Upper lobe of right lung (tissue), 1 donor: ENCODE data around the gene TRAM2. TPM values are rescaled to one million over a fixed set of nuclear protein-coding genes. Genes with fewer than 3 reads are reported as not detected.
A peak's percentile ranks its signal among the peaks of the same experiment; 100 is the strongest.

ENCODE experiments used
- ATAC-seq: fragments of 200-7000 bp; cut with Tn5 transposase; one replicate; pipeline ENCODE4 v1.9.1; 2020; ENCODE audit warnings: mild to moderate bottlenecking, moderate library complexity
- DNase-seq: peaks from one replicate; pipeline ENCODE4 v3.0.0-alpha.2; 2020
- H3K27ac ChIP-seq: fragments of 200-600 bp; one replicate; pipeline ENCODE4 v1.8.0; 2022
- H3K27me3 ChIP-seq: fragments of 200-600 bp; one replicate; pipeline ENCODE4 v1.8.0; 2022; ENCODE audit warnings: mild to moderate bottlenecking
- H3K36me3 ChIP-seq: fragments of 200-600 bp; one replicate; pipeline ENCODE4 v1.8.0; 2022
- H3K4me1 ChIP-seq: fragments of 200-600 bp; one replicate; pipeline ENCODE4 v1.8.0; 2022
- H3K4me3 ChIP-seq: fragments of 200-600 bp; one replicate; pipeline ENCODE4 v1.8.0; 2022; ENCODE audit warnings: mild to moderate bottlenecking
- H3K9me3 ChIP-seq: fragments of 200-600 bp; one replicate; pipeline ENCODE4 v1.8.0; 2022
- CTCF ChIP-seq: fragments of 200-600 bp; IDR thresholded peaks from one replicate; pipeline ENCODE4 v1.8.0; 2022; ENCODE audit warnings: antibody characterized with exemption
- intact Hi-C: fragments of 100-400 bp; cut with DNase I; formaldehyde crosslinking; loops from one replicate; pipeline ENCODE4 v1.11.0; 2022
- total RNA-seq: library from RNA; stranded (reverse); fragmentation: NEBNext Ultra II Directional; extraction: Animal tissue kit (Norgen Biotek cat#: 25700); gene quantifications from one replicate; pipeline ENCODE4 v1.2.1, GENCODE V29; 2021
- donor health status: DM: no; HTN: yes; CAD: no; lungs with severe emphysema.

Gene TRAM2
- total RNA-seq, 1 donor from 2014 or later: 24.2 TPM

GRCh38 chr6:52512199-52512598, 64.7 kb downstream of the TRAM2 start:
- Histone ChIP-seq H3K27ac (peak overlapping the region; percentile 75), H3K9me3 (no peaks in the 10 kb centered on the region), H3K4me1 (peaks cover 47% of the 10 kb centered on the region), H3K36me3 (peaks cover 42% of the 10 kb centered on the region), H3K4me3 (no peak overlapping the region), H3K27me3 (no peaks in the 10 kb centered on the region)
- DNase-seq: no peak
- intact Hi-C loops: loop anchor here (10.0 kb wide), 1 partner anchor 53 kb away; no protein-coding TSS in a partner anchor
- ATAC-seq: peak; percentile 69
- TF ChIP-seq CTCF: no peak

DNA sequence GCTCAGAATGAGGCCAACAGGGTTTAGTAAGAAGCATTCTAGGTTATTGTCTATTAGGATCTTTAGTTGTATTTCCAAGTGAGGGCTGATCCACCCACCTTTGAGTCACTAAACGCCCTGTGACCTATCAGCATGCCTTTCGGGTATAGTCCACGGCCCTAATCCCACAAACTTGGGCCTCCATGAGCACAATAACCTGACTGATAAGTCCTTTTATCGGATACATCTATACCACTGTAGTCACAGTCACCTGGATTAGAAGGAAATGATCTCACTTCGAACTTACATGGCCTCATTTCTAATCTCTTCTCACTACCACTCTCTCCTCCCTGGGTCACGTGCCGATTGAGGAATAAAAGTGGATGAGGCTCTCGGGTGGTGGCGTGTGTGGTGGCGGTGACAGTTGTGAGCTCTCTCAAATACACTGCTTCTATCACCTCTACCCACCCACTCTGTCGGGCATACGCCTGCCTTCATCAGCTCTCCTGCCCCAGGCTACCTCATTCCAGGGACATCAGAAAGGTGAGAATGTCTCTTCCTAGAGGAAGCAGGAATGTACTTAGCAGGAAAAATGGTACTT, 65.2 kb downstream of the TRAM2 start:
- Histone ChIP-seq H3K9me3 (no peaks in the 10 kb centered on the region), H3K4me3 (no peak overlapping the region), H3K36me3 (peaks cover 48% of the 10 kb centered on the region), H3K4me1 (peaks cover 47% of the 10 kb centered on the region), H3K27me3 (no peaks in the 10 kb centered on the region), H3K27ac (peak overlapping the region; percentile 75)
- TF ChIP-seq CTCF: no peak
- DNase-seq: no peak
- intact Hi-C loops: loop anchor here (10.0 kb wide), 1 partner anchor 53 kb away; no protein-coding TSS in a partner anchor
- no peak for ATAC-seq

- Histone ChIP-seq H3K27me3 (no peaks in the 10 kb centered on the region), H3K27ac (peak overlapping the region; percentile 75), H3K9me3 (no peaks in the 10 kb centered on the region), H3K4me1 (peaks cover 47% of the 10 kb centered on the region), H3K36me3 (peaks cover 51% of the 10 kb centered on the region), H3K4me3 (no peak overlapping the region)
- no peak for TF ChIP-seq CTCF
- intact Hi-C loops: loop anchor here (10.0 kb wide), 1 partner anchor 54 kb away; no protein-coding TSS in a partner anchor
- no peak for DNase-seq
- no peak for ATAC-seq
Observed at GRCh38 chr6:52511163-52511562, 65.7 kb downstream of the TRAM2 start.

- H3K9me3 ChIP-seq: no peaks in the 10 kb centered on the region
- no peak for ATAC-seq
- H3K4me1 ChIP-seq: peaks cover 40% of the 10 kb centered on the region
- no peak for DNase-seq
- peaks cover 42% of the 10 kb centered on the region for H3K36me3 ChIP-seq
- no peak overlapping the region for H3K27ac ChIP-seq
- intact Hi-C loops: loop anchor here (10.0 kb wide), 1 partner anchor 55 kb away; no protein-coding TSS in a partner anchor
- no peak for TF ChIP-seq CTCF
- H3K4me3 ChIP-seq: no peak overlapping the region
- no peaks in the 10 kb centered on the region for H3K27me3 ChIP-seq
Observed at GRCh38 chr6:52510213-52510562, 66.7 kb downstream of the TRAM2 start.

GRCh38 chr6:52509281-52510212, 67.3 kb downstream of the TRAM2 start:
- H3K27ac ChIP-seq: no peak overlapping the region
- peaks cover 38% of the 10 kb centered on the region for H3K36me3 ChIP-seq
- intact Hi-C loops: loop anchor here (10.0 kb wide), 1 partner anchor 55 kb away; no protein-coding TSS in a partner anchor
- DNase-seq: no peak
- ATAC-seq: no peak
- TF ChIP-seq CTCF: no peak
- no peaks in the 10 kb centered on the region for H3K27me3 ChIP-seq
- no peak overlapping the region for H3K4me3 ChIP-seq
- H3K4me1 ChIP-seq: peaks cover 39% of the 10 kb centered on the region
- H3K9me3 ChIP-seq: no peaks in the 10 kb centered on the region
